ENCODE results near the gene IFFO2. TPM values are rescaled to one million over a fixed set of nuclear protein-coding genes. Genes with fewer than 3 reads are reported as not detected.
A peak's percentile ranks its signal among the peaks of the same experiment; 100 is the strongest.

IFFO2 gene
- total and polyA plus RNA-seq, 10 of the 15 experiments (the other 5 are each of a cell fraction or from before 2014, with no cell fraction given): 1.2 to 18.4 (median 6.7) TPM

DNA sequence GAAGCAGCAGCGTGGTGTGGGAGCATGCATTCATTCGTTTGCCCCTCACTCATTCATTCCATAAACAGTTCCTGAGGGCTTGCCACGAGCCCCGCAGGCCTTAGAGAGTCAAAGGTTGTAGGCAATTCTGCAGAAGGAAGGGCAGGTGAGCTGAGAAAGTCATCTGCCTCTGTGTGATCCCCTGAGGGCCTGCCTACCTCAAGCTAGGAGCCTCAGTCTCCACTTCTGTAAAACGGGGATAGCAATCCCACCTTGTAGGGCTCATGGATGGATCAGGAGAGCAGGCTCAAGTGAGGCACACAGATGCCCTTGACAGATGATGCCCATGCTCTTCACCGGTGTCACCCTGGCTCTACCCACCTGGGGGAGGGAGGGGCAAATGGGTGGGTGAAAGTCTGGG is 27.5 kb downstream of the IFFO2 start:
- WGBS (ENCODE audit: insufficient coverage, insufficient replicate concordance, low lambda C conversion rate, missing lambda C conversion rate): 94% methylated on average over 6 of the region's 6 CpGs
- Histone ChIP-seq H3K9ac (ENCODE audit: control insufficient read depth, insufficient read depth, low read length) (no peak overlapping the region), H3K9me3 (replicated peaks; ENCODE audit: control insufficient read depth, insufficient read depth, low read length) (no peaks in the 10 kb centered on the region), H2AFZ (ENCODE audit: control insufficient read depth, low read depth, low read length) (no peak overlapping the region), H3K27me3 (replicated peaks in 1 of 2; ENCODE audit: control insufficient read depth in 2 of 2, insufficient read depth in 2 of 2, low read length in 1 of 2) (no peaks in the 10 kb centered on the region), H3K36me3 (ENCODE audit: control insufficient read depth in 2 of 2, insufficient read depth in 2 of 2, low read length in 1 of 2) (no peaks in the 10 kb centered on the region; a peak in 1 of 4 replicates), H3K79me2 (ENCODE audit: control insufficient read depth, insufficient read depth, low read length) (peaks cover 19% of the 10 kb centered on the region), H3K4me2 (ENCODE audit: control insufficient read depth, insufficient read depth) (no peak overlapping the region), H3K4me3 (no peak overlapping the region), H4K20me1 (ENCODE audit: control insufficient read depth, insufficient read depth) (no peaks in the 10 kb centered on the region; the same call in 1 of the 2 replicates), H3K27ac (ENCODE audit: control insufficient read depth, insufficient read depth) (no peak overlapping the region), H3K4me1 (ENCODE audit: control insufficient read depth, insufficient read depth, low read length) (peaks cover 59% of the 10 kb centered on the region)
- POLR2A ChIA-PET: interaction anchor here (1.9 to 7.0 kb wide), 2 partner anchors 23 to 28 kb away, joined by 13 to 96 read pairs; partner anchors contain the start of gene IFFO2
- no TSS peak for BruUV-seq (replicated peaks)
- CTCF ChIA-PET: interaction anchor here (0.7 to 1.3 kb wide), 2 partner anchors 12 to 16 kb away, joined by 3 to 5 read pairs; no protein-coding TSS in a partner anchor
- FAIRE-seq (no peak), ATAC-seq (no peak), DNase-seq (ENCODE audit: low read depth, low spot score) (no peak)
- in situ Hi-C loops (cut with MboI): no loop called here
- intact Hi-C loops (cut with micrococcal nuclease; ENCODE audit: unreplicated experiment): no loop called here
- RAD21 ChIA-PET (ENCODE audit: unreplicated experiment): interaction anchor here (1.8 to 3.3 kb wide), 2 partner anchors 21 to 26 kb away, joined by 9 to 36 read pairs; partner anchors contain the start of gene IFFO2
- 0 out of 2 replicates have a peak, but pooled peaks have one; percentile 20 for TF ChIP-seq ZNF24 (IDR thresholded peaks at IDR 0.05)
- no peak for TF ChIP-seq TCF3 (IDR thresholded peaks at IDR 0.05; ENCODE audit: borderline replicate concordance, insufficient read depth, low read depth, low read length)
- SMC1A ChIA-PET (ENCODE audit: uncharacterized antibody, unreplicated experiment): interaction anchor here (1.1 to 3.7 kb wide), 4 partner anchors 22 to 159 kb away, joined by 3 to 27 read pairs (median 6); partner anchors contain the start of gene IFFO2

GRCh38 chr1:18928406-18928805 is 28.1 kb downstream of the IFFO2 start:
- H3K4me1 ChIP-seq (ENCODE audit: control insufficient read depth, insufficient read depth, low read length): peaks cover 63% of the 10 kb centered on the region
- H3K27ac ChIP-seq (ENCODE audit: control insufficient read depth, insufficient read depth): peak overlapping the region; percentile 98

More at GRCh38 chr1:18928406-18928805, 28.1 kb downstream of the IFFO2 start:
- BruUV-seq (replicated peaks): no TSS peak
- Histone ChIP-seq H3K36me3 (ENCODE audit: control insufficient read depth in 2 of 2, insufficient read depth in 2 of 2, low read length in 1 of 2) (no peaks in the 10 kb centered on the region; a peak in 1 of 4 replicates), H3K9me3 (replicated peaks; ENCODE audit: control insufficient read depth, insufficient read depth, low read length) (no peaks in the 10 kb centered on the region), H3K27me3 (replicated peaks in 1 of 2; ENCODE audit: control insufficient read depth in 2 of 2, insufficient read depth in 2 of 2, low read length in 1 of 2) (no peaks in the 10 kb centered on the region), H3K79me2 (ENCODE audit: control insufficient read depth, insufficient read depth, low read length) (peaks cover 19% of the 10 kb centered on the region), H3K4me2 (ENCODE audit: control insufficient read depth, insufficient read depth) (peak overlapping the region; percentile 98), H3K9ac (ENCODE audit: control insufficient read depth, insufficient read depth, low read length) (peak overlapping the region; percentile 89), H3K4me3 (peak overlapping the region; percentile 68; the same call in 1 of the 2 replicates), H4K20me1 (ENCODE audit: control insufficient read depth, insufficient read depth) (peaks cover 1% of the 10 kb centered on the region; the same call in 1 of the 2 replicates), H2AFZ (ENCODE audit: control insufficient read depth, low read depth, low read length) (no peak overlapping the region)
- ATAC-seq (no peak), DNase-seq (ENCODE audit: low read depth, low spot score) (no peak), FAIRE-seq (no peak)
- ChIA-PET SMC1A (ENCODE audit: uncharacterized antibody, unreplicated experiment) (interaction anchor here (1.2 to 5.8 kb wide), 5 partner anchors 15 to 160 kb away, joined by 3 to 45 read pairs (median 27); partner anchors contain the start of gene IFFO2), CTCF (interaction anchor here (2.6 to 7.1 kb wide), 3 partner anchors 15 to 23 kb away, joined by 29 to 64 read pairs (median 57); no protein-coding TSS in a partner anchor), POLR2A (interaction anchor here (1.9 to 7.0 kb wide), 2 partner anchors 24 to 28 kb away, joined by 13 to 96 read pairs; partner anchors contain the start of gene IFFO2), RAD21 (ENCODE audit: unreplicated experiment) (interaction anchor here (1.9 to 3.3 kb wide), 3 partner anchors 23 to 27 kb away, joined by 10 to 52 read pairs (median 36); partner anchors contain the start of genes ALDH4A1 and IFFO2)
- TF ChIP-seq MTA2 (IDR thresholded peaks at IDR 0.05; ENCODE audit: low read depth): no peak
- TF ChIP-seq HDAC6 (IDR thresholded peaks at IDR 0.05; ENCODE audit: unreplicated experiment): no peak
- TF ChIP-seq, protein P1, sequence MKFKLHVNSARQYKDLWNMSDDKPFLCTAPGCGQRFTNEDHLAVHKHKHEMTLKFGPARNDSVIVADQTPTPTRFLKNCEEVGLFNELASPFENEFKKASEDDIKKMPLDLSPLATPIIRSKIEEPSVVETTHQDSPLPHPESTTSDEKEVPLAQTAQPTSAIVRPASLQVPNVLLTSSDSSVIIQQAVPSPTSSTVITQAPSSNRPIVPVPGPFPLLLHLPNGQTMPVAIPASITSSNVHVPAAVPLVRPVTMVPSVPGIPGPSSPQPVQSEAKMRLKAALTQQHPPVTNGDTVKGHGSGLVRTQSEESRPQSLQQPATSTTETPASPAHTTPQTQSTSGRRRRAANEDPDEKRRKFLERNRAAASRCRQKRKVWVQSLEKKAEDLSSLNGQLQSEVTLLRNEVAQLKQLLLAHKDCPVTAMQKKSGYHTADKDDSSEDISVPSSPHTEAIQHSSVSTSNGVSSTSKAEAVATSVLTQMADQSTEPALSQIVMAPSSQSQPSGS (IDR thresholded peaks at IDR 0.05; ENCODE audit: low read length): no peak
- TF ChIP-seq PBX3 (IDR thresholded peaks at IDR 0.05; ENCODE audit: insufficient replicate concordance, low read depth, low read length): no peak
- TF ChIP-seq FOXM1 (IDR thresholded peaks at IDR 0.05; ENCODE audit: low read depth, low read length): no peak
- no peak for TF ChIP-seq CBFB (IDR thresholded peaks at IDR 0.05; ENCODE audit: low read depth)
- TF ChIP-seq ZNF384 (IDR thresholded peaks at IDR 0.05; ENCODE audit: borderline replicate concordance, low read depth, low read length): no peak
- no peak for TF ChIP-seq JUNB (IDR thresholded peaks at IDR 0.05)
- no peak for TF ChIP-seq ATF3 (IDR thresholded peaks at IDR 0.05; ENCODE audit: borderline replicate concordance, extremely low read depth, low read depth, low read length)
- whole genome bisulfite sequencing (ENCODE audit: insufficient coverage, insufficient replicate concordance, low lambda C conversion rate, missing lambda C conversion rate): 68% methylated on average over 8 of the region's 8 CpGs
- in situ Hi-C loops (cut with MboI): no loop called here
- intact Hi-C loops (cut with micrococcal nuclease; ENCODE audit: unreplicated experiment): no loop called here

Data from GM12878 (cell line).